MM.1S (cell line): Measurements from ENCODE around the gene C19orf53.

ENCODE experiments used
- CTCF ChIP-seq: fragments of 300-600 bp; sonication (generic); IDR thresholded peaks from 2 replicates; pipeline ENCODE4 v1.5.1; 2016; ENCODE audit warnings: antibody characterized with exemption, low read length, mixed read lengths
- EZH2 ChIP-seq: fragments of 300-600 bp; sonication (generic); optimal IDR thresholded peaks from 2 replicates; pipeline ENCODE3; 2017; ENCODE audit warnings: low read depth, mild to moderate bottlenecking, antibody characterized with exemption, low read length, mixed read lengths
- EZH2phosphoT487 ChIP-seq: fragments of 300-600 bp; sonication (generic); IDR thresholded peaks from 2 replicates; pipeline ENCODE4 v1.6.1; 2018; ENCODE audit warnings: antibody characterized with exemption, low read length

GRCh38 chr19:13794398-13794756 lies 20.1 kb downstream of the C19orf53 start:
- no peak for TF ChIP-seq EZH2
- TF ChIP-seq CTCF = no peak
- no peak for TF ChIP-seq EZH2phosphoT487
